Pancreas (tissue), 10 donors: ENCODE results near the gene TRH. TPM values are rescaled to one million over a fixed set of nuclear protein-coding genes. Genes with fewer than 3 reads are reported as not detected.

ENCODE experiments used
- ATAC-seq, 4 donors: fragments of 200-7000 bp; cut with Tn5 transposase; one replicate each; pipeline versions ENCODE4 v1.8.0 to v1.9.1; 2020; ENCODE audit warnings: mild to moderate bottlenecking in 4 of 4, moderate library complexity in 4 of 4
- DNase-seq, 6 donors: peaks; one replicate each; pipeline ENCODE4 v3.0.0-alpha.2; 2020
- FAIRE-seq: peaks from 2 replicates; lab custom pipeline; 2012; peaks lifted over from hg19 to GRCh38; lab: Jason Lieb, UNC
- H3K27ac ChIP-seq, 4 donors: fragments of 200-600 bp; sonication (generic); 1 replicate in 3 of 4; 2 replicates in 1 of 4; pipeline versions ENCODE4 v1.5.0 to v1.8.0; 2020
- H3K27me3 ChIP-seq, 4 donors: fragments of 200-600 bp; one replicate each; pipeline ENCODE4 v1.8.0; 2021
- H3K36me3 ChIP-seq, 3 donors: fragments of 200-600 bp; sonication (generic) in 1 of 3; one replicate each; pipeline versions ENCODE4 v1.5.0 to v1.8.0; 2020 to 2021
- H3K4me1 ChIP-seq, 3 donors: fragments of 200-600 bp; one replicate each; pipeline ENCODE4 v1.8.0; 2021
- H3K4me3 ChIP-seq, 4 donors: fragments of 200-600 bp; sonication (generic) in 2 of 4; one replicate each; pipeline versions ENCODE4 v1.5.0 to v1.8.0; 2020 to 2021
- H3K9me3 ChIP-seq, 4 donors: fragments of 200-600 bp; one replicate each; pipeline ENCODE4 v1.8.0; 2021
- CTCF ChIP-seq, 4 donors: fragments of 200-600 bp; sonication (generic) in 3 of 4; IDR thresholded peaks; one replicate each; pipeline versions ENCODE4 v1.5.0 to v1.8.0; 2021; ENCODE audit warnings: antibody characterized with exemption in 4 of 4
- WGBS, 2 donors: extraction: QIAGEN DNeasy Blood & Tissue Kit; methylation state at CpG; one replicate each; pipeline ENCODE4 v1.1.7; 2013; 5-methylcytosine and 5-hydroxymethylcytosine counted together
- intact Hi-C, 3 donors: fragments of 100-400 bp; cut with DNase I; formaldehyde crosslinking; loops; one replicate each; pipeline versions ENCODE4 v1.11.1 to v1.14.2; 2022
- polyA plus RNA-seq, 2 donors: library from polyadenylated mRNA; stranded (reverse); fragments of 200-250 nt; gene quantifications; one replicate each; pipeline ENCODE4 v1.2.3, GENCODE V29; 2013
- total RNA-seq, 6 donors: library from RNA; stranded (reverse); fragmentation: NEBNext Ultra II Directional in 4 of 6; extraction: Animal tissue kit (Norgen Biotek cat#: 25700) in 4 of 6; gene quantifications; one replicate each; pipeline versions ENCODE4 v1.2.1 to v1.2.4, GENCODE V29; 2021 to 2023
- donor health status: healthy with polysubstance abuse.
- donor health status: DM: no; HTN: no; CAD: no; lungs with moderate emphysema.
- donor health status: DM: no; HTN: no; CAD: no.
- donor health status: control.
- donor health status: control.
- donor health status: Bipolar disorder and iron deficiency.
- donor health status: DM: yes; HTN: yes; CAD: no.
- donor health status: DM: no; HTN: no; CAD: no.
- donor health status: DM: no; HTN: no; CAD: no.
- donor health status: DM: yes; HTN: yes; CAD: no.

Gene TRH
- total and polyA plus RNA-seq, 8 donors = not detected

DNA sequence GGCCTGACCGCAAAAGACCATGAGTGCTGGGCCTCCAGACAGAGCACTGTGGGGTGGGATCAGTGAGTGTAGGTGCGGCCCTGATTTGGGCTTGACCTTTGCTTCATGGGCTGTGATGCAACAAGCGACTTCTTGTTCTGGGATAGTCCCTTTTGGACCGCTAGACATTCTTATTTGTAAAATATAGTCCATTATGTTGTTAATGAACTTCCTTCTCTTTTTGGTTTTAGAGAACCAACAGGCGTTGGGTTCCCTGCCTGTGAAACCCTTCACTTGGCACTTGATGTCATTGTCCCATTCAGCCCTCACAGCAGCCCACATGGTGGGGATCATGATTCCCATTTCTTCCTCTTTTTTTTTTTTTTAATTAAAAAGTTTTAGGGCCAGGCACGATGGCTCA lies 15.8 kb upstream of the TRH start:
- Histone ChIP-seq H3K9me3 (no peaks in the 10 kb centered on the region), H3K4me1 (no peaks in the 10 kb centered on the region), H3K4me3 (no peak overlapping the region), H3K27ac (no peak overlapping the region), H3K36me3 (no peaks in the 10 kb centered on the region), H3K27me3 (no peaks in the 10 kb centered on the region)
- ATAC-seq (peak in 1 of 4 donors; percentile 38), DNase-seq (no peak), FAIRE-seq (no peak)
- TF ChIP-seq CTCF (IDR thresholded peaks at IDR 0.05) = no peak
- 73 to 76% methylated on average over 6 of the region's 6 CpGs for WGBS, 2 donors
- intact Hi-C loops = no loop called here

DNA sequence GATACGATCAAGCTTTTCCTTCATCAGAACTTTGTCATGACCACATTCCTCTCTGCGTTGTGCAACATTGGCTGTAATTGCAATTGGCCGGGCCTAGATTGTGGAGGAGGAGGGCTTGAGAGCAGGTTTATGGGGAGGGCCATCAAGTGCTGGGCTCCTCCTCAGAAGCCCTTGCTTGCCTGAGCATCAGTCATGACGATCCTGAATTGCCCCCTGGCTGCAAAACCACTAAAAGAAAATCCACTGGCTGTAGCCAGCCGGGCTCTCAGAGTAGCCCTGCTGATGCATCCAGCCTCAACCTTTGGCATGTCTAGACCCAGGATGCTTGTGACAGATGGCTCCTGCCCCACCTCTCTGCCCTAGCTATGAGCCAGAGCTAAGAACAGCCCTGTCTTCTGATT lies 13.4 kb upstream of the TRH start:
- Histone ChIP-seq H3K36me3 (no peaks in the 10 kb centered on the region), H3K4me3 (no peak overlapping the region), H3K27ac (no peak overlapping the region), H3K4me1 (no peaks in the 10 kb centered on the region), H3K27me3 (no peaks in the 10 kb centered on the region), H3K9me3 (no peaks in the 10 kb centered on the region)
- no peak for DNase-seq
- FAIRE-seq = no peak
- no peak for TF ChIP-seq CTCF (IDR thresholded peaks at IDR 0.05)
- intact Hi-C loops = no loop called here
- WGBS, 2 donors = 60 to 61% methylated on average over 5 of the region's 5 CpGs
- no peak for ATAC-seq

DNA sequence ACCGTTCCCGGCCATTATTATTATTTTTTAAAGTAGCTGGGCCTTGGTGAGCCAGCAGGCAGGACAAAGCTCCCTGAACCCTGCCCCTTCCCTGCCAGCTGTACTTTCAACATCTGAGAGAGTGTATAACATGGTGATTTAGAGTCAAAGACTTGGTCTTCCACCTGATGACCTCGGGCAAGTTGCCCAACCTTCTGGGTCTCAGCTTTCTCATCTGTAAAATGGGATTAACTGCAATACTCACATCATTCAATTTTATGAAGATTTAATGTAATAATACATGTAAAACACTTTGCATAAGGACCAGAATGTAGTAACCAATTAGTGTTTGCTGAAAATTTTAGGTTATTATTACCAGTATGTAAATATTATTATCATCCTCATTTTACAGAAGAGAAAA lies 11.9 kb upstream of the TRH start:
- H3K4me1 ChIP-seq = no peaks in the 10 kb centered on the region
- H3K36me3 ChIP-seq = no peaks in the 10 kb centered on the region
- FAIRE-seq (no peak), ATAC-seq (no peak), DNase-seq (no peak)
- no peak for TF ChIP-seq CTCF (IDR thresholded peaks at IDR 0.05)
- no peaks in the 10 kb centered on the region for H3K9me3 ChIP-seq
- H3K4me3 ChIP-seq = no peak overlapping the region
- no peak overlapping the region for H3K27ac ChIP-seq
- intact Hi-C loops = no loop called here
- WGBS, 2 donors = 50 to 64% methylated on average over 3 of the region's 3 CpGs
- H3K27me3 ChIP-seq = no peaks in the 10 kb centered on the region

DNA sequence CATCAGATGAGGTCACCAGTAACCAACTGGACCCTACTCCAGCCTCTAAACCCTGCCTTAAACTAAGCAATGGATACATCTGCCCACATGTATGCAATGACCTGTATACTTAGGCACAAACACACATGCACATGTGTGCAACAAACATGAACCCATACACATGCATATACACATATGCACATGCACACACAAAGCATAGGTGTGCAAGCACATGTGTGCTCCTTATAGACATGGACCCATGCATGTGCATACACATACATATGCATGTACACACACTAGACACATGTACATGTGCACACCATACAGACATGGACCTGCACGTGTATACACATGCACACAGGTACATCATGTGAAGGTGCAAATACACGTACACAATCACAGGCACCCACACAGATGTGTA lies 8.6 kb upstream of the TRH start:
- Histone ChIP-seq H3K27ac (no peak overlapping the region), H3K4me3 (no peak overlapping the region), H3K27me3 (no peaks in the 10 kb centered on the region), H3K4me1 (no peaks in the 10 kb centered on the region), H3K9me3 (no peaks in the 10 kb centered on the region), H3K36me3 (no peaks in the 10 kb centered on the region)
- no peak for TF ChIP-seq CTCF (IDR thresholded peaks at IDR 0.05)
- FAIRE-seq (no peak), ATAC-seq (no peak), DNase-seq (no peak)
- intact Hi-C loops = no loop called here
- 67 to 84% methylated on average over 2 of the region's 2 CpGs for WGBS, 2 donors

DNA sequence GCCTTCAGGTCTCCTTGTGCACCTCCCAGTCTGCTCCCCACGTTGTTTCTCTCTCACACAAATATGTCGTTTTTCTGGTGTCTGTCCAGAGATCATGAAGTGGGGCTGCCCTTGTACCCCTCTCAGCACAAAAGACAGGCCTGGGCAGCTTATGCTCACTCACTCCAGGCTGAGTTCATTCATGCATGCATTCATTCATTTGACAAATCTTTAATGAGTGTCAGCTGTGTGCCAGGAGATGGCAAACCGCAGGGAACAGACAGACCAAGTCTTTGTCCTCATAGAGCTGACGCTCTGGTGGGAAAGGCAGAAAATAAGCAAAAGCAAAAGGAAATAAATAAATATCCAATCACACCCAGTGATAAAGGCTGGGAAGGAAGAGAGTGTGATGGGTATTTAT lies 7.6 kb upstream of the TRH start:
- Histone ChIP-seq H3K36me3 (no peaks in the 10 kb centered on the region), H3K4me3 (no peak overlapping the region), H3K9me3 (no peaks in the 10 kb centered on the region), H3K27me3 (no peaks in the 10 kb centered on the region), H3K27ac (no peak overlapping the region), H3K4me1 (no peaks in the 10 kb centered on the region)
- WGBS, 2 donors = 56 to 69% methylated on average over 4 of the region's 4 CpGs
- intact Hi-C loops = no loop called here
- DNase-seq (no peak), FAIRE-seq (no peak), ATAC-seq (no peak)
- TF ChIP-seq CTCF (IDR thresholded peaks at IDR 0.05) = no peak
